ENCODE measurements around the gene TNFAIP2.
"Not testable (repeated sequence)": the region's sequence is repeated elsewhere in the genome, so short reads cannot be mapped to it uniquely, and the experiment has no call there.

The TNFAIP2 gene

DNA sequence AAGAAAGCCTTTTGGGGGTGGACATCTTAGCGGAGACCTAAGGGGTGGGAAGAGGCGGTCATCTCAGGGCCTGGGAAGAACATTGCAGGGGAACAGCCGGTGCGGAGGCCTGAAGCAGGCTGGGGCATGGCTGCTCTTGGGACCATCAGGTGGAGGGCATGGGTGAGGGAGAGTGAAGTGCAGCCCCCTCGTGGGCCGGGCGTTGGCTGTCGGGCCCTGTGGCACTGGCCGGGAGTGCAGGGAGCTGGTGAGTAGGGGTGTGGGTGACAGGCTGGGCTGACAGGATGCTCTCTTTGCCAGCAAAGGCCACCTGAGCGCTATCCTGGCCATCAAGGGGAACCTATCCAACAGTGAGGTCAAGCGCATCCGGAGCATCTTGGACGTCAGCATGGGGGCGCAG is 11.7 kb downstream of the TNFAIP2 start:
- no peak for DNase-seq (ENCODE audit: low spot score)

DNA sequence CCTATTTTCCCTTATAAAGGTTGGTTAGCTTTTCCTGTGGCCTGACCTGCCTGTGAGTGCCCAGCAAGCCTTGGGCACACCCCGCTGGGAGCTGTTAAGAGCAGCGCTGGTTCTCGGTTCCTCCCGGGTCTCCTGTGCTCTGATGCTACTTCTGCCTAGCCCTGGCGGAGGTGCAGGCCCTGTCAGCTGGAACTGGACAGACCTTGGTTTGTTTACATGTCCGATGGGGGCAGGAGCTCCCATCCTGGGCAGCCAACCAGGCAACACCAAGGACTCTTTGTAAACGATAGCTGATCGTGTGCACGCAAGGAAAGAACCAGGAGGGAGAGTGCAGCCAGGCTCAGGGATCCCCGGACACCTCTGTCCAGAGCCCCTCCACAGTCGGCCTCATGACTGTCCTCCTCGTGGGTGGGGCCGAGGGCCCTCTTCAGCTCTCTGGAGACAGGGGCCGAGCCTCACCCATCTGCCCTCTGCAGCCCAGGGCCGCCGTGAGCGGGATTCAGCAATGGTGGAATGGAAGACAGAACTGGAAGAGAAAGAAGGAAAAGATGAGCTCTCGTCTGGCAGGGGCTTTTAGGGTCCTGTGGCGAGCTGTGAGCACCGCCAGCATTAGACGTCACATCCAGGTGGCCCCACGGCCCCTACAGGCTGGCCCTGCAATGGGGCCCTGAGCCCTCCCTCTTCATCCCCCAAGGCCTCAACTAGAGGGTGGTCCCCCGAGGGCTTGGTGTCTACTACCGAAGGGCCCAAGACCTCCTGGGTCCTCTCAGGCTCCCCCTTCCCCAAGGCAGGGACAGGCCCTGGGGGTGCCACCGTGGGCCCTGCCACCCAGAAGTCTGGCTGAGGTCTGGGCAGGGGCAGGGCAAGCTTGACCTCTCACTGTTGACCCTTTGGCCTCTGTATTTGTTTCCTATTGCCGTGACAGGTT is 12.3 kb downstream of the TNFAIP2 start:
- DNase-seq (ENCODE audit: low spot score), result no peak

DNA sequence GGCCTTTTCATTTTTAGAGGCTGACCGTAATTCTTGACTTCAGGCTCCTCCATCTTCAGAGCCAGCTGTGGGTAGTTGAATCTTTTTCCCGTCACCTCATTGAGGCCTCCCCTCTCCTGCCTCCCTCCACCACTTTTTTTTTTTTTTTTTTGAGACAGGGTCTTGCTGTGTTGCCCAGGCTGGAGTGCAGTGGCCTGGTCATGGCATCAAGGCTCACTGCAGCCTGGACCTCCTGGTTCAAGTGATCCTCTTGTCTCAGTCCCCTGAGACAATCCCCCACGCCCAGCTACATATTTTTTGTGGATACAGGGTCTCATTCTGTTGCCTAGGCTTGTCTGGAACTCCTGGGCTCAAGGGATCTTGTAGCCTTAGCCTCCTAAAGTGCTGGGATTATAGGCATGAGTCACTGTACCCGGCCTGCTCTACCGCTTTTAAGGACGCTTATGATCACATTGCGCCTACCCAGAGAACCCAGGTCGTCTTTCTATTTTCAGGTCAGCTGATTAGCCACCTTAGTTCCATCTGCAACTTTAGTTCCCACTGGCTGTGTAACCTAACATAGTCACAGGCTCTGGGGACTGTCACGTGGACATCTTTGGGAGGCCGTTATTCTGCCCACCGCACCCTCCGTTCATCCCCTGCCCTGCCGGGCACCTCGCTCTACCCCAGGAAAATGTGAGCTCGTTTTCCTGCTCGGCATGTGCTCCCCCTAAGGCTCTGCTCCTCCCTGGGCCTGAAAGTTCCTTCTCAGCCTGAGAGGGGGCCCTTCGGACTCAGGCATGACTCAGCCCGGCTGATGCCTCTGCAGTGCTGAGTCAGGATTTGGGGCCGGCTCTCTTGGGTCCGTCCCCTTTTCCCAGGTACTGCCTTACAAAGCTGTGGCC is 13.4 kb downstream of the TNFAIP2 start:
- no peak for DNase-seq (ENCODE audit: low spot score)

DNA sequence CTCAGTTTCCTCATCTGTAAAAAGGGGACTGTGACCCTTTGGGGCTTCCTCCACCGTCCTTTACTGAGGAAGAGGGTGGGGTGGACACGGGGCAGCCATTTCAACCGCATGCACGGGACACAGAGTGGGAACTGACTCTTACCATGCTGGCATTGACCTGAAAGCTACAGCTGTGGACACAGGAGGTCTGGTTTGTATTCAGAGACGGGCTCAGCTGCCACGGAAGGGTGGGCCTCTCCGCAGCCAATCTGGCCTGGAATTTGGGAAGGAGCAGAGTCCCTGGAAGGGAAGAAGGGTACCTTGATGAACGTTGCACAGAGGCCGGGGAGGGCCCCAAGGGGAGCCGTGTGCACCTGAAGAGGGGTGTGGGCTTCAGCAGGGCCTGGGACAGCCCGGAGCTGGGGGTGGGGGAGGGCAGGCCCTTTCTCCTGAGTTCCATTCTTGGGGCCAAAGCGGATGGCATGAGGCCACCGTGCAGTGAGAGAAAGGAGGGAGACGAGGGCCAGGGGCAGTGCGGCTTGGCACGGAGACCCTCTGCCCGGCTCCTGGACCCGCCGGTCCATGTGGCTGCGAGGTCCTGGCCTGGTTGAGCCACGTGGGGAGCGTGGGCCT is 14.5 kb downstream of the TNFAIP2 start:
- DNase-seq (ENCODE audit: low spot score), result no peak

DNA sequence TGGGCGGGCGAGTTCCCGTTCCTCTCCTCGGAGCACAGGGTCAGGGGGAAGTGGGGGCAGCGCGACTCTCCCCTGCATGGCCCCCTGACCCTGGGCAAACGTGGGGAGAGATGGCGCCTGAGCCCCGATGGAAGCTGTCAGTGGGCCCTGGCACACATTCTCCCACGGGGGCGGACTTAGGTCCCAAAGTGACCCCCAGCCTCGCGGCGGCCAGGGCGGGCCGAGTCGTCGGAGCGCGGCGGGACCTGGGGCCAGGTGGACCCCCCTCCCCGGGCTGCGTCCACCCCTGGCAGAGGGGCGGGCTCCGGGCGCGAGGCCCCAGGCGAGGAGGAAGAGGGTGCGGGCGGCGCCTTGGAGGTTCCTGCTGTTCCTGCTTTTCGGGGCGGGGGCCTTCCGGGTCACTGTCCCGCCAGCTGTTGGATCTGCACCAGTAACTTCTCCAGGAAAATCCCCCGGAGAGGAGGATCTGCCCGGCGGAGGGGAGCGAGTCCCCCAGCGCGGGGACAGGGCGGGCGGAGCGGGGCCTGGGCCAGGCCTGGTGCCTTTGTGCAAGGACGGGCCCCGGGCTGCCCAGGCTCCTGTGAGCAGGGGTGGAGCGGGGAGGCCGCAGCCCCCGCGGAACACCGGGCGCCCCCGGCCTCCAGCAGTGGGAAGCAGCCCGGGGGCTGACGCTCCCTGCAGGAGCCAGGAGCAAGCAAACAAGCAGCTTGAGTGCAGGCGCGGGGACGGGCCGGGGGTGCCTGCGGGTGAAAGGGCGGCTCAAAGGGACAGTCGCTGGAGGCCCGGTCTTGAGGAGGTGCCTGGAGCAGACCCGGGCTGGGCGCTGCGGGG is 15.3 kb downstream of the TNFAIP2 start:
- DNase-seq (ENCODE audit: low spot score), result no peak

DNA sequence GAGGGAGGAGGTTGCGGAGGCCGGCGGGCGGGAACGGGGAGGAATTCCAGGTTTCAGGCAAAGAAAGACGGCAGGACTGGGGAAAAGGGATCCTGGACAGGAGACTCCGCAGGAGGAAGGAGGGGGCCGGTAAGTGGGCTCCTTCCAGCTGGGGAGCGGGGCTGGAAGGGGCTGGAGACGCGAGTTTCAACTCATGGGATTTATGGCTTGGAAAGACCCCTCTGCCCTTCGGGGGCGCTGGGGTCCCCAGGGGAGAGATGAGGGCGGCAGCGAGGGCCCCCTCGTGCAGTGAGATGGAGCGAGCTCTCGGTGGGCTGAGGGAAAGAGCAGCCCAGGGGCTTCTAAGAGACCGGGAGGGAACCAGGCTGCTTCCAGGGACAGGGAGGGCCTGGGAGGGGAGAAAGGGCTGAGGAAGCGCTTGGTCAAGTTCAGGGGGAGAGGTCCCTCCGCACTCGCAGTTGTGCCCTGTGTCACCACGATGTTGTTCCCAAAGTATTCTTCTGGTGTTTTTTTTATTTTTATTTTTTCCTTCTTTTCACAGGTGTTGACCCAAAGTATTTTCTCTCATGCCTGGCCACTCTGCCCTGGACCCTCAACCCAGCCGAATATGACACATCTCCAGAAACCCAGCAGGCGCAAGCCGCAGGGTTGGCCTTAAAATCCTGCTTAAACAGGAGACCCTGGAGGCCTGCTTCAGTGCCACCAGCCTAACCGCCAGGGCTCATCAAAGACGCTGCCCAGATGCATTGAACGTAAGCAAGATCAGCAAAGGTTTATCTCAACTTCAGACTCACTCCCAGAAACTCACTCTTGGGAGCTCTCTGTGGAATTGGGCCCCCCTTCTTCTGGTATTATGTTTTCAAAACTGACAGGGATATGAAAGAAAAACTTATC is 16.1 kb downstream of the TNFAIP2 start:
- DNase-seq (ENCODE audit: low spot score), result no peak

DNA sequence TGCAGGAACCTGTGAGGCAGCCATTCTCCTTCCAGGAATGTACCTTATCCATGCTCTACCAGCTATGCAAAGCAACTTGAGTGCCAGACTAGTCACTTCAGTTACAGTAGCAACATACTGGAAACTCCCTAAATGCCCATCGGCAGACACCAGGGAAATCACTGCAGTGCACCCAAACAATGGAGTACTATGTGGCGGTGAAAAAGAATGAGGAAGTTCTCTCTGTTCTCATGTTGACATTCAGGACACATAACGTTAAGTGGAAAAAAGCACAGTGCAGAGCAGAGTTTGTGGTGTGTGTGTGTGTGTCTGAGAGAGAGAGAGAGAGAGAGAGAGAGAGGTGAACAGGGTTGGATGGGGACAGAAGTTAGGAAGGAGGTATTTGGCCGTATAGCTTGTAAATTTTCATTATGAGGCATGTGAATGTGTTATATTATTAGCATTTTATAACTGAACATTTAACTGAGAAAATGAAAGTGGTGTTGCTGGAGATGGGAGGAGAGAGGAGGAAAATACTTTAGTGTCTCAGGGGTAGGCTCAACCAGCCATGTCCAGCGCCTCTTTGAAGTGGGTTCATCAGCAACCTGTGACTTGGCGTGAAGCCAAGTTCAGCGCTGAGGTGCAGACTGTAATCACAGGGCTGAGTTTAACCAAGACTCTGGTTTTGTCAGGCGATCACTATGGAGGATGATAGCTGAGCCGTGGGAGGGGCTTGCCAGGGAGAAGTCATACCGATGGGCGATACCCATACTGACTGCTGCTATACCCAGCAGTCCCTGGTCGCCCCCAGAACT is 17.3 kb downstream of the TNFAIP2 start:
- DNase-seq (ENCODE audit: low spot score), result no peak

DNA sequence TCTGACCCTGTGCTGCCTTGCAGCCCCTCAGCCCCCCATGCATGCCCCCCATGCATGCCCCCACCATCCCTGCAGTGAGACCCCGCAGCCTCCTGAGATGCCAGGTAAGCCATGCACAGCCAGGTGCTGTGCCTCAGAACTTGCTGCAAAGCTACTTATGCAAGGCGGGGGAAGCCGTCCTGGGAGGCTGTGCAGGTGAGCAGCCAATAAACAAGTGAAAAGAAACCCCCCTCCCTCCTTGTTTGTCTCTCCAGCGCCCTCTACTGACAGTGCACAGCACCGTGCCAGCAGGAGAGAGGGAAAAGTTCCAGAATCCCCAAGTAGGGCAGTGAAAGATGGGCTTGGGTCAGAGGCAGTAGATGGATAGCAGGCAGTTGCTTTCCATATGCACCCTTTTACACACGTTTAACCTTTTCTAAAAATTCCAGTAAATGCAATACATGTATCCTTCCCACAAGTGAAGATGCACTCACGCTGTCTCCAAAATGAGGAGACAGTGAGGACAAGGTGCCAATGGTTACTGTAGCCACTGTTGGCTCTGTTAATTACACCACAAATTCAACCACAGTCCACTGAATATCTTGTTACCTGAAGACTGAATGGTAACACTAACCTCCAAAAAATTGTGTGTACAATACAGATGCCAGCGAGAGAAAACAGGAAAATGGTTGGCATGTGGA is 18.0 kb downstream of the TNFAIP2 start:
- no peak for DNase-seq (ENCODE audit: low spot score)

DNA sequence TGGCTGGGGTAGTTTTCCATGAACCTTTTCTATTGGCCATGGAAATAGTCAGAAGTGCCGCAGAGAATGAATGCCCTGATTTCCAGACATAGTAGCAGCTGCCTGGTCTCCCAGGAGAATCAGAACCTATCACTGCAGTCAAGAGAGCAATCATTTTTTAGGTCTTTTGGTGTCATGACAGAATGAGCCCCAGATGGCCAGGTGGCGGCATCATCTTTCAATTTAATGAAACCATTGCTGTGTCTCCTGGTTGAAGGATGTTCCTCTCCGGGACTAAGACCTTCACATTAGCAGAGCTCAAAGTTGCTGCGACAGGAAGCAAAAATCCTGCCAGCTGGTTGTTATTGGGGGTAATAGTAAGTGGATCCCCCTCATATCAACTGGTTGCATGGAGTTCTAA is 18.8 kb downstream of the TNFAIP2 start:
- DNase-seq (ENCODE audit: low spot score), result no peak

DNA sequence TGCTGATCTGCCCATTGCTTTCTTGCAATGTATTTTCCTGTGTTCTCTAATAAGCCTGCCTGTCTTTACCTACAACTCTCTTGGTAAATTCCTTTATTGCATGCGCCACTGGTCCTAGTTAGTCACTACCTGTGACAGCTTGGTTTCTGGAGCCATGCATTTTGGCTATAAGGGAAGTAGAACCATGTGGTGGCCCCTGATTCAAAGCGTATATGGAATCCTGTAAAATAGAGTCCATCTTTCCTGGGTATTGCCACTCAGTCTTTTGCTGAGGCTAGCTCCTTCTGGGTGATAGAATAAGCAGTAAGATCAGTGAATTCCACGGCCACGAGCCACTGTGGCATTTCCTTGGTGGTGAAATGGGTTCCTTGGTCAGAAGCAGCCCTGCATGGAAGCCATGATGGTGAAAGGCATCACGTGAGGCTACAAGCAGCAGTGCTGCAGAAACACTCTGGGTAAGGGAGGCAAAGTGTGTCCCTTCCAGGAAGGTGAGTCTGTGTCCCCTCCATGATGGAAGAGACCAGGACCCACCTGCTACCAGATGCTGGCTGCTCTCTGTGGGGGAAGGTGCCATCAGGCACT is 19.6 kb downstream of the TNFAIP2 start:
- DNase-seq (ENCODE audit: low spot score), result no peak

DNA sequence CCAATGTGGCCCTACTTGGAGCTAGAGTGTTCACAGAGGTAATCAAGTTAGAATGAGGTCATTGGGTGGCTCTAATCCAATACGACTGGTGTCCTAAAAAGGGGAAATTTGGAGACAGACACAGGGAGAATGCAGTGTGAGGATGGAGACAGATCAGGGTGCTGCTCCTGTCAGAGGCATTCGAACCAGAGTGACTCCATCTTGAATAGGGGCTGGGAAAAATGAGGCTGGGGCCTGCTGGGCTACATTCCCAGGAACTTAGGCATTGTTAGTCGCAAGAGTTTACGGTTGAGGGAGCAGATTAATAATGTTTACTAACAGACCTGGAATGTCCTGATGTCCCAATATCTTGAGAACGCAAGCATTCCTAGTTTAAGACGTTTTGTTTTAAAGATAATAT is 20.2 kb downstream of the TNFAIP2 start:
- DNase-seq (ENCODE audit: low spot score), result no peak

DNA sequence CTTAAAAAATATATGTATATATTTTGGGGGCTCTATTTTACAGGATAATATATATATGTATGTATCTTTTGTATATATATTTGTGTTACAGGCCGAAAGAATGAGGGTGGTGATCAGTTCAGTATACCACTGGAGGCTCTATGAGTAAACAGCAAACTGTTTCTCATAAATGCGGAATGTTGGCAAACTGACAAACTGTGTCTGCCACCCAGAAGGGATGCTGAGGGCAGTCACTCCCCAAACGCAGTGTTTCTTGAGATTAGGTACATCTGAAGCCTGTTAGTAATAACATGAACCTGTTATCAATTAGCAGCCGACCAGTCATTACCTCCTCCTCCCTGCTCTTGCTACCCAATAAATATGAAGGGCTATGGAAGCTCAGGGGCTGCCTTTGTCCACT is 20.8 kb downstream of the TNFAIP2 start:
- no peak for DNase-seq (ENCODE audit: low spot score)

DNA sequence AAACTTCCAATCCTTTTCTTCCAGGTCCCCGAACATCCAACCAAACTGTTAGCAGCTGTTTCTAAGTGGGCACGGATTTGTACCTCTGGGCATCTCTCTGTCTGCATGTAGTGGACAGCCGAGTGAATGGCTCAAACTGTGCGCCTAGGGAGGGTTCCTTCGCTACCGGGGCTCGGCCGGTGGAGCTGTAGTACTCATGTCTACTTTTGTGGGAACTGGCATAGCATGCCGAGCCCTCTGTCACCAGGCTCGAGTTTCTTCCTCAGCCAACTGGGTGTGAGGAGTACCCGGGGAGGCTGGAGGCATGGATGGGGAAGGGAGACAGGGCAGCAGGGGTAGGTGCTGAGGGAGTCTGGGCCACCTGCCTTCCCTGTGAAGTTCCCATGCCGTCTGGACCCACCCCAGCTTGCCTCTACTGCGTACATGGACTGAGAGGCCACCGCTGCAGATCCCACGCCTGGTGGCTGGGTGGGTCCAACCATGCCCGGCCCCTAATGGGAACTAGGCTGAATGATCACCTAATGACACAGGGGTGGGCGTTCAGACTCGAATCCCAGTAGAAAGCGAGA is 23.0 kb downstream of the TNFAIP2 start:
- no peak for DNase-seq (ENCODE audit: low spot score)

DNA sequence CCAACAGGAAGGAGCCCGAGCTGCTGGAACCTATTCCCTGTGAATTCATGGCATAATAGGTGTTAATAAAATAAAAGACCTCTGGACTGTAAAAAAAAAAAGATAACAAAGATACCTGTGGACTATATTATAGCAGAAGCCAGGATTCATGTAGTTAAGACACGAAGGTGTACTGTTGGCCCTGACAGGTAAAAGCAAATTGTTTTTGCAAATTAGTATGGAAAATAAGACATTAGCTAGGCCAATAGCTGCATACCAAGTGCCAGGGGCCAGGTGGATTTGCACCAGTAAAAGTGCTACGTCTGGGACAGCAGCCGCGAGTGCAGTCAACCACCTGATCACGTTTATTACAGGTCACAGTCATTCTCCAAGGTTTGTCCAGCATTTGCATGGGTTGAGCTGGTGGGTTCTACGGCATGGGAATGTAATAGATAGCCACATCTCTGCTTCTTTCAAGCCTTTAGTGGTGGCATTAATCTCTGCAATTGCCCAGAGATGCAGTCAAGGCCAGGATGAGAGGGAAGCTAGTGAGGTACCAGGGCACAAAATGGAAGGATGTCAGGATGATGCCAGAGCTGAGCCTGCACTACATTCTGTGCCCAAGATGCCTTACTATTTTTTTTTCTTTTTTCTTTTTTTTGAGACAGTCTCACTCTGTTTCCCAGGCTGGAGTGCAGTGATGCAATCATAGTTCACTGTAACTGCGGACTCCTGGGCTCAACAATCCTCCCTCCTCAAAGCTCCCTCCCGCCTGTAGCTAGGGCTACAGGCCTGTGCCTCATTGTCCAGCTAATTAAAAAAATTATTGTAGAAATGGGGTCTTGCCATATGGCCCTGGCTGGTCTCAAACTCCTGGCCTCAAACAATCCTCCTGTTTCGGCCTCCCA is 26.3 kb downstream of the TNFAIP2 start:
- DNase-seq (ENCODE audit: low spot score), result no peak

DNA sequence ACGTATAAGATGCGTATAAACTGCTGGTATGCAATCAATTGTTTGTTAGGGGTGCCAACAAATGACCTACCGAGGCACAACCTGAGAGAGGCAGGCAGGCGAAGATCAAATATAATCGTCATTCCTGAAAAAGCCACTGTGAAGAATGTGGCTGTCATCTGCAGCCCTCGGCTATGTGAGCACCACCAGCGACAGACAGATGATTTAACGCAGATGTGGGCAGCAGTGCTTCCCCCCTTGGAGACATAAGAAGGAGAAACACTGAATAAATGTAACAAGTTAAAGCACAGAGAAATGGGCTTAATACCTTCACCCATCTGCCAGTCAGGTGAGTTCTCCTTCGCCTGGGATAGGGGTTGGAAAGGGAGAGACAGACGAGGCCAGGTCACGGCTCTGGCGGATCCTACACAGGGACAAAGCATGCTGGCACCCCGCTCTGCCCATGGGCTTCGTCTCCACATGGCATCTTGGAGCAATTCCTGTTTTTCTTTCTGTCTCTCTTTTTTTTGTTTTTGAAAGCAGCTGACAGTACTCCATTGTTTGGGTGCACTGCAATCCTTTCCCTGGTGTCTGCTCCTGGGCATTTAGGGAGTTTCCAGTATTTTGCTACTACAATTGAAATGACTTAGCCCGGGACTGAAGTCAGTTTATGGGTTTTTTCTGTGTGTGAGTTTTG is 28.1 kb downstream of the TNFAIP2 start:
- DNase-seq (ENCODE audit: low spot score), result peak; percentile 42

DNA sequence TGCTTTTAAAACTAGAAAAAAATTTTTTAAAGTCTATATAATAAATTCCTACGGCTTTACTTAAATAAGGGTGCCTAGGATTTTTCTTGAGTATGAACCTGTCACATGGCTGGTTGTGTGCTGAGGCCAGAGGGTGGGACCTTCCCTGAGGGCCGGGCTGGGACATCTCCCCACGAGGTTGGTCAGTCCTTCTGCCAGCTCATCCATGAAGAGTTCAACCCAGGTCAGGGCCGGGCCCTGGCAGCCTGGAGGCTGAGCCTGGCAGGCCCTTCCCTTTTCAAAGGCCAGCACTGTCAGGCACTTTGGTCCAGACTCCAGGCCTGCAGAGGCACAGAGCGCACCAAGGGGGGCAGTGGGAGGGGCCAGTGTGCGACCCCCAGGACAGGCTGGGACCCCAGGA is 31.7 kb downstream of the TNFAIP2 start:
- peak; percentile 68 for DNase-seq (ENCODE audit: low spot score)

DNA sequence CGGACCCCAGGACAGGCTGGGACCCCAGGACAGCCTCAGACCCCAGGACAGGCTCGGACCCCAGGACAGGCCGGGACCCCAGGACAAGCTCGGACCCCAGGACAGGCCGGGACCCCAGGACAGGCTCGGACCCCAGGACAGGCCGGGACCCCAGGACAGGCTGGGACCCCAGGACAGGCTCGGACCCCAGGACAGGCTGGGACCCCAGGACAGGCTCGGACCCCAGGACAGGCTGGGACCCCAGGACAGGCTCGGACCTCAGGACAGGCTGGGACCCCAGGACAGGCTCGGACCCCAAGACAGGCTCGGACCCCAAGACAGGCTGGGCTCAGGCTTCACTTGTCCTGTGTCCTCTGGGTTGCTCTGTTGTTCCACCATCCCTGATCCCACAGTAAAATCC is 32.2 kb downstream of the TNFAIP2 start:
- DNase-seq (ENCODE audit: low spot score), result not testable (repeated sequence)

All from Ammon's horn (tissue), 1 donor.